HG03565 (cell line): ENCODE measurements around the gene ACSS3.

Source experiments
- ATAC-seq: cut with Tn5 transposase; IDR thresholded peaks from one replicate; pipeline ENCODE4 v1.9.1; 2021; ENCODE audit warnings: mild to moderate bottlenecking, moderate library complexity; ENCODE audit not compliant: unreplicated experiment

ACSS3 gene

DNA sequence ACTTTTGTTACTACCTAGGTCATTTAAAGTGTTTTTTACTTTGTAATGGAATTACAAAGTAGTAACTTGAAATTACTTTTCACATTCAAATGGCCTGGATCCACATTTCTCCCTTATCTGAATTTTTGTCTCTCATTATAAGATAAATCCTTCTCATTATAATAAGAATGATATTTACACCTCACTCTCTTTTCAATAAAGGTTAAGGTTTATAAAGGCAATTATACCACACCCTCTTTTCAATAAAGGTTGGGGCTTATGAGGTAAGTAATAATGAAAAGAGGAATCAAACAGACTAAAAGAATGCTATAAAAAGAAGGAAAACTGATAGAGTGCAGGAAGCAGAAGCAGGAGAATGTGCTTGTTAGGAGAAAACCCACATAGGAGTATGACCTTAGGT, 210.8 kb downstream of the ACSS3 start:
- no peak for ATAC-seq

DNA sequence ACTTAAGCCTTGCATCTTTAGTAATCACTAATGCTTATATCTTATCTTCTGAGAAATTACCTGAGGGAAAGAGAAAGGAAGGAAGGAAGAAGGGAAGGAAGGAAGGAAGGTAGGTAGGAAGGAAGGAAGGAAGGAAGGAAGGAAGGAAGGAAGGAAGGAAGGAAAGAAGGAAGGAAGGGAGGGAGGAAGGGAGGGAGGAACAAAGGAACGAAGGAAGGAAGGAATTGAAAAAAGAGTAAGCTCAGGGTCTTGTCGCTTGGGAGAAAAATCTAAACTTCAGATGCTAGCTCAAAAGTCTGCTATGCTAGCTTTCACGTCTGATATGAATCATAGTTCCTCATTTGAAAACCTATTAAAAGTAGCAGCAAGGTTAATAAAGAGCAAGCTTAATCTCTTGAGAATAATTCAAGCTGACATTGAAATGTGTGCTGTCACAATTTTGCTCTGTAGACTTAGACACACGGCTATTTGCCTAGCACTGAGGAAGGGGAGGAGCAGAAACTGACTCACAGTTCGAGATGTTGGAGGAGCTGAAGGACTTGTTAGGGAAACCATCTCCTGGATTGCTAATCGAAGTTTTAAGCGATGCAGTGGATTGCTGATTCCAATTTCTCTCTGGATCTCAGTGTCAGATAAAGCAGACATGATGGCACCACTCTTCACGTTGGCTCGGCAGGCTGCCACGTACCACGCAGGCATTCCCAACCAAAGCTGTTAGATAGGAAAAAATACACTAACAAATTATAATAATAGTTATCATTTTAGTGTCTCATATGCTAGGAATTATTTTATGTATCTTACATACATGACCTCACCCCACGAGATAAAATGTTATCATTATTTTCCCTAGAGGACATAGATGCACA, 216.7 kb downstream of the ACSS3 start:
- no peak for ATAC-seq

DNA sequence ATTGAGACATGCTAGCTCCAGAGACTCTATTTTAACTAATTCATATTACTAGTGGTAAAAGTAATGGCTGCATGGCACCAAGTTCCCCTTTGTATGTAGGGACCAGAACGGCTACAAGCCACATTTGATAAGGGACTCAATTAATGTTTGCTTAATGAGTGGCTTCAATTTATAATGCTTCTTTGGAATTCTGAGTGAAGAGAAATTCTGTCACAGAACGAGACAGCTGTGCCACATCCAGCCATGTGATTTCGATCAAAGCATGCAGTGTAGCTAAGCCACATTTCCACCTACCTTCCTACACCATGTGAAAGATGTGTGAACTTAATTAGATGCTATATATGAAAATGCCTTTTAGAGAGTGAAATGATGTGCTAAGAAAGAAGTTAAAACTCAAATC, 217.4 kb downstream of the ACSS3 start:
- ATAC-seq: no peak

DNA sequence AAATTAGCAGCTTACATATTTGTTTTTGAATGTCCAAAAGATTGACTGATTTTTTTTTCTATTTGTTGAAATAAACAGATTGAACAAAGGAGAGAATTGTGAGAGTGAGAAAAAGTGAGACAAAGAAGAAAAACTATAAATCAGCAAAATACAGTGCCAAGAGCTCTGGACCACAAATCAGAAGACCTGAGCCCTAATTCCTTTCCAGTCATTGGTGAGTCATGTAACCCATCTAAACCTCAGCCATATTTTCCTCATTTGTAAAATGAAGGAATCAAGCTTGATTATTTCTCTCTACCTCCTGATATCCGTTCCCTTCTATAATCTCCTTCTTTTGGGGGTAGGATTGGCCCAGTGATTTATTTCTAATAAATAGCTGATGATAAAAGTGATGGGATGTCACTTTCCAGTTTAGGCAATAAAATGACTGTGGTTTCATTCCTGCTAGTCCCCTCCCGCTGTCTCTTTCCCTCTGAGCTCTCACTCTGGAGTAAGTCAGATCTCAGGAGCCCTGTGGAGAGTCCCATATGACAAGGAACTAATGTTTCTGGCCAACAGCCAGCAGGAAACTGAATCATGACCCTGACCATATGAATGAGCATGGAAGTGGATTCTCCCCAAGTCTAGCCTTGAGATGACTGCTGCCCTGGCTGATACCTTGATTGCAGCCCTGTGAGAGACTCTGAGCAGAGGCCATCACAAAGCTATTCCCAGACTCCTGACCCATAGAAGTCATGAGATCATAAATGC, 218.9 kb downstream of the ACSS3 start:
- no peak for ATAC-seq

DNA sequence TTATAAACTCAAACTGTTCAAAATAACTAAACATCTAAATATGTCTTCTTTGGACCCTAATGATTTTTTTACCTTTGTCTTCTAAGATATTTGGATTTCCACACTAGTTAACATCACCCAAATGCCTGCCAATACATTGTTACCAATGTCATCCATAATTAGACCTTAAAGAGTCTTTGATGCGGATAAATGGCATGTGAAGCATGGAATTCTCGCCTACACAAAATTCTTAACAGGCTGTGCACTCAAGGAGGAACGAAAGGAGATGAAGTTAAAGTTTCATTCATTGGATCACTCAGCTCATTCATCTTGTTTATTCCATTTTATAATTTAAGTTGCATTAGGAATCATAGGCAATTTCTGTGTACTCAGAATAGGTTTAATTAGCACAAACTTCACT, 219.7 kb downstream of the ACSS3 start:
- ATAC-seq: no peak

DNA sequence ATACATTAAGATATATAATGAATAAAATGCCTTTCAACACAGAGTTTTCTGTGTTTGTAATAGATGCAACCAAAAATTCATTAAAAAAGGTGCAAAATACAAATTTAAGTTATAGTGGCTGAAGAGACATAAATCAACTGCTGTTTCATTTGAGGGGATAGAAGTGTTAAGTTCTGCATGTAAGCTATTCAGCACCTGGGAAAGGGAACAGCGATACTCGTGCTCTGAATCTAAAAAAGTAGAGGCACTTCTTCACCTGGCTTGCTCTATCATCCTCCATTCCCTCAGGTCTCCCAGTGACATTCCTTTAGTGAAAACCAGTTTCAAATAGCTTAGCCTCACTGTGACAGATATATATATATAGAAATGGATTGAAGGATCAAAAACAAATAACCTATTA, 222.6 kb downstream of the ACSS3 start:
- no peak for ATAC-seq

DNA sequence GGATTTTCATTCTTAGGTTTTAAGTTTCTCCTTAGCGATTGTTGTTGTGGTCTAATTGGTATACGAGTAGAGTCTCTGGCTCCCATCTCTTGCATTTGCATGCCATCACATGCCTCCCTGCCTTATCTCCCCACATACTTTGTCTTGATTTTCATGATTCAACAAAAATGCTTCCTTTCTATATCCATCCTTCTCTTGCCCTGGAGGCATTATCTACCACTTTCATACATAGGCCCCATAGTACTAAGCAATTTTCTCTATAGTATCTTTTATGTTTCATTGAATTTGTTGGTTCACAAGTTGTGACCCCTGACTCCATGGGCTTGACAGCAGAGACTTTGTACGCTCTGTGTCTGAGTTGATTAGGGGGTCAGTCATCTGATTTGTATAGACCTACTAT, 226.1 kb downstream of the ACSS3 start:
- ATAC-seq: no peak
